DOHH2 (cell line): Measurements from ENCODE around the gene GIGYF2.

Experiments used
- EZH2phosphoT487 ChIP-seq: fragments of 200-600 bp; sonication (generic); IDR thresholded peaks from 2 replicates; pipeline ENCODE4 v1.6.1; 2017; ENCODE audit warnings: borderline replicate concordance, mild to moderate bottlenecking, antibody characterized with exemption, low read length, moderate library complexity, mixed read lengths
- TF ChIP-seq, protein P1 (sequence below): fragments of 200-600 bp; sonication (generic); IDR thresholded peaks from one replicate; pipeline ENCODE4 v1.5.1; 2014; ENCODE audit warnings: antibody characterized with exemption, mild to moderate bottlenecking, low read depth, low read length; ENCODE audit not compliant: poor library complexity, severe bottlenecking

DNA sequence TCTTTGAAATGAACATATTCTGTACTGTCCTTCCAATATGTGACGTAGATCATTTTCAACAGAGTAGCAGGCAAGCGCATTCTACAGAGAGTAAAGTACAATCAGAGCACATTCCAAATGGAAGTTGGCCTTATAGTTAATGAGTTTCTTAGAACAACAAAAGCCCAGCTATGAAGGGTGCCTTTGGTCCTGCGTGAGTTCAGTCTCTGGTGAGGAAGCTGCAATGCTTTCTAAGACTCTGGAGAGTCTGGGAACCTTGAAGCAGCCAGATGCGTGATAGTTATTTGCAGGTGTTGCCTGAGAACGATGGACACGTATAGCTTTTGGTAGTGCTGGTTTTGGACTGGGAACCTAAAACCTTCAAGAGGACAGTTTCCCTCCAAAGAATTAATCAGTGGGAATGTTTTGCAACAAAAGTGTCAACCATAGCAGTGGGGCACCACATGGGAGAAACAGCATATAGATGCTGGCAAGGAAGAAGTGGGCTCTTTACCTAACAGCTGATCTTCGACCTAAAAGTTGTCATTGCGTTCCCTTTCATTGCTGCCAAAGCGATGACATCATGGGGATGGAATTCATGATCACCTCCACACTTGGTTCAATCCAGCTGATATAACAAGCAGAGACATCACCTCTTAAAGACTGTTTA, 163.6 kb downstream of the GIGYF2 start:
- TF ChIP-seq, protein P1, sequence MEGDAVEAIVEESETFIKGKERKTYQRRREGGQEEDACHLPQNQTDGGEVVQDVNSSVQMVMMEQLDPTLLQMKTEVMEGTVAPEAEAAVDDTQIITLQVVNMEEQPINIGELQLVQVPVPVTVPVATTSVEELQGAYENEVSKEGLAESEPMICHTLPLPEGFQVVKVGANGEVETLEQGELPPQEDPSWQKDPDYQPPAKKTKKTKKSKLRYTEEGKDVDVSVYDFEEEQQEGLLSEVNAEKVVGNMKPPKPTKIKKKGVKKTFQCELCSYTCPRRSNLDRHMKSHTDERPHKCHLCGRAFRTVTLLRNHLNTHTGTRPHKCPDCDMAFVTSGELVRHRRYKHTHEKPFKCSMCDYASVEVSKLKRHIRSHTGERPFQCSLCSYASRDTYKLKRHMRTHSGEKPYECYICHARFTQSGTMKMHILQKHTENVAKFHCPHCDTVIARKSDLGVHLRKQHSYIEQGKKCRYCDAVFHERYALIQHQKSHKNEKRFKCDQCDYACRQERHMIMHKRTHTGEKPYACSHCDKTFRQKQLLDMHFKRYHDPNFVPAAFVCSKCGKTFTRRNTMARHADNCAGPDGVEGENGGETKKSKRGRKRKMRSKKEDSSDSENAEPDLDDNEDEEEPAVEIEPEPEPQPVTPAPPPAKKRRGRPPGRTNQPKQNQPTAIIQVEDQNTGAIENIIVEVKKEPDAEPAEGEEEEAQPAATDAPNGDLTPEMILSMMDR: no peak
- TF ChIP-seq EZH2phosphoT487: no peak
